HG02840 (cell line): ENCODE measurements around the gene KIF14.
"Not testable (repeated sequence)": the region's sequence is repeated elsewhere in the genome, so short reads cannot be mapped to it uniquely, and the experiment has no call there.

Experiments
- ATAC-seq: cut with Tn5 transposase; IDR thresholded peaks from one replicate; pipeline ENCODE4 v1.9.1; 2021; ENCODE audit warnings: mild to moderate bottlenecking, moderate library complexity, moderate number of reproducible peaks; ENCODE audit not compliant: unreplicated experiment, low FRiP score

KIF14 gene

DNA sequence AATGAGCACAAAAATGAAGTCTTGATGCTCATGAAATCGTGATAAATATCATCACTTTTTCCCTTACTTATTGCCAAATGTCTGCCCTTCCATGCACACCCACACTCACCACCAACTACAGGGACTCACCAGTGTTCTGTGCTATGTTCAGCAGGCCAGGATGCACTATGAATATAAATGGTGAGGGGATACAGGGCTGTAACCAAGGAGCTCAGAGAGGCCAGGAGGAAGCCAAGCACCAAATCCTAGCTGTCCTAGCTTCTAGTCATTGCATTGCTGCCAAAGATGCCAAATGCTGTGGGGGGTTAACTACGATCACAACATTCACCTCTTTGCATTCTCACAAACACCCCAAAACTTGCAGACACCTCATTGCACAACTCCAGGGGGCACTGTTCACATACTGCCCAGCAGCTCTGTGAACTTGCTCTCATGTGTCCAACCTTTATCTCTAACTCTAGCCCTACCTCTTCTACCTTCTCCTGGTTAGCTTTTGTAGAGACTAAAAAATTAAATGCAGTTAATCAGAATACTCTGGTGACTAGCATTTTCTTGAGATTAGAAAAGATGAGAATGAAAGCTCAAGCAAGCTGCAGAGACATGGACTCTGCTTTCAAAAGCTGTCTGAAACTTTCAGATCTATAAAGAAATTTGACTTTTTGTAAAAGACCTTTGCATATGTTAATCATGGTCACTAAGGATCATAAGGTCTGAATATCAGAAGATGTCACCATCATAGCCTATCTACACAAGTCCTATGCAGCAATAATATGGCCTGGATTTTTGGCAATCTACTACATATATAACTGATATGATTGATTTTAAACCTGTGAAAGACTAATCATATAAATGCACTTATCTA lies 13.9 kb upstream of the KIF14 start:
- ATAC-seq, result no peak

GRCh38 chr1:200631375-200631774 lies 10.8 kb upstream of the KIF14 start:
- no peak for ATAC-seq

DNA sequence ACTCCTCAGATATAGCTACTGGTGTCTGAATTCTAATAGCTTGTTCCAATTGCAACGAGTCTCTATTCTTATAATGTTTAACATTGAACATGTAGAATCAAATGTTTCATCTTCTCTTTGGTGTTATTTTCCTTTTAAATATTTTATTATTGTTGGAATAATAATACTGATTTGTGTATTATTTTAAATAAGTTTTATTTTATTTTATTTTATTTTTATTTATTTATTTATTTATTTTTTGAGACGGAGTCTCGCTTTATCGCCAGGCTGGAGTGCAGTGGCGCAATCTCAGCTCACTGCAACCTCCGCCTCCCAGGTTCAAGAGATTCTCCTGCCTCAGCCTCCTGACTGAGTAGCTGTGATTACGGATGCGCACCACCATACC lies 10.0 kb upstream of the KIF14 start:
- ATAC-seq, result not testable (repeated sequence)

GRCh38 chr1:200629876-200630514 lies 9.4 kb upstream of the KIF14 start:
- ATAC-seq, result no peak

DNA sequence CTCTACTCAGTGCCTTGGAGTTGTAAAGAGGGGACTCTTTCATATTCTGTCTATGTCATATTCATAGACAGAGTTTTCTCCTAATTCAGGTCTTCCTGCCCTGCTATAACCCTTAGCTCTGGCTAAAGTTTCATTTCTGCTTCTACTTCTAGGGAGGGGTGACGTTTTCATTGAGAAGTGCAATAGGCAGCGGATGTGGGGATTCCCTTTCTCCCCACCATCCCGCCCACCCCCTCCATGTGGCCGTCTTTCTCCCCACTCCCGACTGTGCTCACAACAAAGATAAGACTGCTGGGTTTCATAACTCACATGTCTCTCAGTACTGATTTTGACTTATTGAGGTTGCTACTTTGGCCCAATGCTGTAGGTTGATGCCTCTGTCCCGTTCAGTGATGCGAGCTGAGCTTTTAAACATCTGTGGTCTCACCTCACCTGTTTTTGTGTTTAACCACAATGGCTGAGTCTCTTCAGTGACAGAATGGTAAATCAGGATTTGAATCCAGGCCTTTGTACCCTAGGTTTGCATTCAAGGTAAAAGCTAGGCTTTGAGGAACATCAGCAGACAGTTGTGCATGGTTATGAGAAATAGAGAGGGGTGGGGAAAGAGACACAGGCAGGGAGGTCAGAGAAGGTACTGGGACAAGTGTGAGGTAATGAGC lies 7.8 kb upstream of the KIF14 start:
- ATAC-seq, result peak; percentile 62

- ATAC-seq, result no peak
These were observed 7.1 kb upstream of the KIF14 start for GRCh38 chr1:200627575-200628222.

DNA sequence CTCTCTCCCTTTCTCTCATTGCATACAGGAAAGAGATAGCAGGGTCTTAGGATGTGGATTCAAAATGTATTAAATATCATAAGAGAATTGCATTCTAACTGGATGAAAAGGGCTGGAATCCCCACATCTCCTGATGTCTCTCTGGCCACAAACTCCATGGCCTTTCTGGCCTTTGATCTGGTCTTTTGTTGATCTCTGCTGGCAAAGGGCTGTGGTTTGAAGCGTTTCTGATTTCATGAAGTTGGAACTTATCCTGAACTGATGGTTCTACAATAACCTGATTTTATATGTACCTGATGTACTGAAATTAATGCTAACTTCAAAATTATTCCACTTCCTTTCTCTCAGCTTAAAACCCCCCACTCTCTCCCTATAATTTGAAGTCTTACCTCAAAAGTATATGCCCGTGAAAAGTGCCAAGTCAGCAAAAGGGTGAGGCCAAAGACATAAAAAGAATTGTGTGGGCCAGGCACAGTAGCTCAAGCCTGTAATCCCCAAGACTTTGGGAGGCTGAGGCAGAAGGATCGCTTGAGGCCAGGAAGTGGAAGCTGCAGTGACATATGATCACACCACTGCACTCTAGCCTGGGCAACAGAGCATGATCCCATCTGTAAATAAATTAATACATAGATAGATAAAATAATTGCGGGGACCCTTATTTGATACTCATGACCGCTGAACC lies 6.4 kb upstream of the KIF14 start:
- ATAC-seq, result no peak

- no peak for ATAC-seq
These were observed 4.9 kb upstream of the KIF14 start for GRCh38 chr1:200625381-200625824.

DNA sequence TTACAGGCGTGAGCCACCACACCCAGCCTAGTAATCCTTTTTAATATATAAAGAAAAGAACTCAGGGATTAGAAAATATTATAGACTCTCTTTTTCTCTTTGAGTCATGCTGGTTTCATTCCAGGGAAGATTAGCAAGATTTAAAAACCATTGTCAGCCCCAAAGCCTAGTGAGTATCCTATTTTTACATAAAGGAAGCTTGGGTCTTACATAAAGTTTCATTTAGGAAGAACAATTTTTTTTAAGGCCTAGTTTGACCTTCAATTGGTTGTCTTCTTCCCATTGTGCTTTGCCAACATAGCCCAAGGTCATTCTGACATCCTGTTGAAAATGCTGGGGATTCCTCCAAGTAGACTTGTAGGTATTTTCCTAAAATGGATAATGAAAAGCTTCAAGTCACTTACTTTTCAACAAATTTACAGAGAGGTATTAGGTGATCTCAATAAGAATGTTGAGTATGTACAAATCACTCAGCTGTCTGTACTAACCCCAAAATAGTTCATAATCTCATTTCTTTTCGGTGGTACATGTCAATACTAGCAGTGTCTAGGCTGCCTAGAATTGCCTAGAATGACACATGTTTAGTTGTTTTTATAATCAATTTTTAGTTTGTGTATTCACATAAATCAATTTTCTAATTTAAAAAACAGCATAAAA lies 4.3 kb upstream of the KIF14 start:
- no peak for ATAC-seq

DNA sequence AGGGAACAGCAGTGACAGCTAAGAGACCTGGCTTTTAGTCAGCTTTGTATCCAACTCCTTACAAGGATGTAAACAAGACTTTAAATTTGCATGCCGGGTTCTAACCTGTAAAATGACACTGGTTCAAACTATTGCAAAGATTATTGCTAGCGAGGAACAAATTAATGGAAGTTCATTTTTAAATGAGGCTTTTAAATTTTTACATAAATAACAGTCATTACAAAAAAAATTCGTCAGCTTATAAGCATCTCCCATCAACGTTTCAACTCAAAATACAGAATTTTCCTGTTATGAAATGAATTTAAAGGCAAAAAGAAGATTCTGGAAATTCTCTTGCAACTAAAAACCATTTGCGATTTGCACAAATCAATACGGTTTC lies 668 bp downstream of the KIF14 start:
- no peak for ATAC-seq

GRCh38 chr1:200610846-200611245 lies 9.7 kb downstream of the KIF14 start:
- no peak for ATAC-seq

GRCh38 chr1:200602632-200603031 lies 17.9 kb downstream of the KIF14 start:
- ATAC-seq, result no peak

GRCh38 chr1:200590001-200590400 lies 30.6 kb downstream of the KIF14 start:
- no peak for ATAC-seq

DNA sequence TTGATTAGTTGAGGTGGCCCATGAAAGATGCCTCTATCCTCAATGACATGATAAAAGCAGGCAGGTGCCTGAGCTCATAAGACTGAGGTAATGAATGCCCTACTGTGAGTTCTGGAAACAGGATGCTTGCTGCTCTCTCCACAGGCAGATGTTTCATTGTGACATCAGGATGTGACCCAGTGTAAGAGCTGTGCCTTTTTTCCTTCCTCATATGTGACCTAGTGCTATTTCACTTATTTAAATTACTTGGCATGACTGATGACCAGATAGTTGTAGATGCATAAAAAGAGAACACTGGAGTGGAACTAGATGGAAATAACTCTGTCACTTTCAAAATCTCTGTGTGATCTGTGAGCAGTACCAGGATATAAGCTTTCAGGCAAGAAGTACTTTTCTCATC lies 31.9 kb downstream of the KIF14 start:
- no peak for ATAC-seq

DNA sequence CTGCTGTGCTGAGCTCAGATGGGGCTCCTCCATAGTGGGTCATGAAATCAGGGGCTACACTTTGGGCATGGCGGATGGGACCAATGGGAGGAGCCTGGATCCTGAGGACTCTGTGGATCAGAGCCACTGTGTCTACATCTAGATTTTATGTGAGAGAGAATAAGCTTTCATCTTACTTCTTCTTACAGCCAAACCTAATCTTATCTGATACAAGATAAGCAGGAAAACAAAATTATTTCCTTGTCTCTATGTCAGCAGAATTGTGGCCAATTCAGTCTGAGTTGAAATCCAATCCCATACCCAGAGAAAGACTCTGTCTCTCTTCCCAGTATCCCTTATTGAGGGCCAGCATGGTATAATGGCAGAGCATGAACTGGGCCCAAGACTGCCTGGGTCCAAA lies 56.2 kb downstream of the KIF14 start:
- no peak for ATAC-seq

DNA sequence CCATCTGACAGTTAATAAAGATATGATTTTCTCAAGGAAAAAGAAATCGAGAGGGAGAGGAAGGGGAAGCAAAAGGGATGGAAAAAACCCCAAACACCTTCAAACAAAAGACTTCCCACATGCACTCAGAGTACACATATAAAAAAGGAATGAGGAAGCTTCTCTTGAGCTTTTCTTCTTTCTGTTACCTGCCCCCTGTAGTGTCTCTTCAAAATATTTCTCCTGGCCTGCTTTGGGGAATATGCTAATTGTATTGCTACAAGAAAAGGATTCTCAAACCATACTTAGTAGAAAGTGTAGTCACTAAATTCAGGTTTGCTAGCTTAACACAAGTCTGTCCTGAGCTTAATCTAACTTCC lies 58.7 kb downstream of the KIF14 start:
- no peak for ATAC-seq

DNA sequence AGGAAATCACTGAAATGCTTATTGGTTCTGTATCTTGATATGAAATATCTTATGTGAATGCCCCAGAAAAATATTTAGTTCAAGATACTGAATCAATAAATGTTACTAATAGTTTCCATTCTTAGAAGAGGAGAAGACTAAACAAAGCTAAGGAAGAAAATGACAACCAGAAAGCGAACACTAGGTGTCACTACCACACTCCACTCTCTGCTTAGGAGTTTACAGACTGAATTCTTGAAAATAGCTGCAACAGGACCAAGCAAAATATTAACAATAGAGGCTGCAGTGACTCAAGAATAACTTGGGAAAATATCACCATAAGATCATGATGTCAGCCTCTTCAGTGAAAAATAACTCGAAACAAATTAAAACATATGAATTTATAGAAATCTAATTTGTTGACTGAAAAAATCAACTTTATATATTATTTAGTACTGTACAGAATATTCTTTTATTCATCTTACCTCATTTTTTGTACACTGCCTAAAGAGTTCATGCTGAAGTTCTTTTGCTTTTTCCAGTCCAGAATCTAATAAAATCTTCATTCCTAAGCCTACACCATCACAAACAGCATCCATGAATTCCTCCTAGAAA lies 61.6 kb downstream of the KIF14 start:
- ATAC-seq, result no peak

DNA sequence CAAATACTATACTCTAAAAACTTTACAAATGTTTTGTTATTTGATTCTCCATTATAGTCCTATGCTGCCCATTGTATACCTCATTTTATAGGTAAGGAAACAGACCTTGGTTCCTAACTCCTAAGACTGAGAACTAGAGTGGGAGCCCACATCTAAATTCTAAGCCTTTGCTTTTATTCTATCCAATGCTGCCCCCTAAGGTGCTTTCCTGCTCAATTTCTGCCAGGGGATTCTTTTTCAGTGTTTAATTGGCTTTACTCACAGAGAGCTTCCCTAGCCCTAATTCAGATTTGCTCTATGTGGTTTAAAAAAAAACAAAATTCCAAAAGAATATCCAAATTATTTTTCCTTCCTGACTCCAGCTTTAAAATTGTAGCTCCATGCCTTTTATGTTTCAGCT lies 64.5 kb downstream of the KIF14 start:
- ATAC-seq, result no peak

DNA sequence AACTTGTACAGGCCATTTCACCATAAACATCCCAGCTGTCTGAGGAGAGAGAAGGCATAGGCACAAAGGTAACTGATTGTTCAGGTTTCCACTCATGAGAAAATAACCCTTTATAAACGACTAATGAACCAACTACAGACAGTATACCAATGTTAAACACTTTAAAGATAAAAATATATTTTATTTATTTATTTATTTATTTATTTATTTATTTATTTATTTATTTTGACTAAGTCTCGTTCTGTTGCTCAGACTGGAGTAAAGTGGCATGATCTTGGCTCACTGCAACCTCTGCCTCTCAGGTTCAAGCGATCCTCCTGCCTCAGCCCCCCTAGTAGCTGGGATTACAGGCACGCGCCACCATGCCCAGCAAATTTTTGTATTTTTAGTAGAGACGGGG lies 67.8 kb downstream of the KIF14 start:
- not testable (repeated sequence) for ATAC-seq

- ATAC-seq, result no peak
These were observed 70.2 kb downstream of the KIF14 start for GRCh38 chr1:200550367-200550766.
